K562 (cell line): ENCODE data around the gene GLE1. TPM values are rescaled to one million over a fixed set of nuclear protein-coding genes. Genes with fewer than 3 reads are reported as not detected.

Experiments
- CTBP1 ChIP-seq: fragments of 450-650 bp; IDR thresholded peaks from 2 replicates; pipeline ENCODE4 v1.6.1; 2016; ENCODE audit warnings: borderline replicate concordance
- L3MBTL2 ChIP-seq: fragments of 450-650 bp; IDR thresholded peaks from 2 replicates; pipeline ENCODE4 v1.6.1; 2016; ENCODE audit warnings: mild to moderate bottlenecking, moderate library complexity
- MAFG ChIP-seq: fragments of 450-650 bp; conservative IDR thresholded peaks from 2 replicates; pipeline ENCODE4 v1.6.1; 2016; ENCODE audit warnings: missing genetic modification characterization, missing compliant biosample characterization
- NCOA4 ChIP-seq: fragments of 450-650 bp; IDR thresholded peaks from 2 replicates; pipeline ENCODE4 v1.6.1; 2018; ENCODE audit warnings: mild to moderate bottlenecking; ENCODE audit not compliant: partially characterized antibody
- NEUROD1 ChIP-seq: fragments of 150-350 bp; IDR thresholded peaks from 2 replicates; pipeline ENCODE4 v1.6.1; 2014; ENCODE audit warnings: borderline replicate concordance, low read length, low read depth; ENCODE audit not compliant: partially characterized antibody
- NFYB ChIP-seq: IDR thresholded peaks from 2 replicates; pipeline ENCODE4 v1.6.1; 2011; ENCODE audit warnings: mild to moderate bottlenecking, moderate library complexity; ENCODE audit not compliant: insufficient read length; ENCODE audit errors: extremely low read depth
- NUFIP1 ChIP-seq: fragments of 450-650 bp; IDR thresholded peaks from 2 replicates; pipeline ENCODE4 v1.6.1; 2018; ENCODE audit not compliant: partially characterized antibody
- PHF8 ChIP-seq: fragments of 200-600 bp; sonication (generic); IDR thresholded peaks from 2 replicates; pipeline ENCODE4 v1.6.1; 2012; ENCODE audit warnings: mixed run types, mild to moderate bottlenecking, inconsistent platforms, low read length, moderate library complexity, borderline replicate concordance
- SRSF7 ChIP-seq: fragments of 200-400 bp; formaldehyde crosslinking; optimal IDR thresholded peaks from 2 replicates; pipeline ENCODE3; 2017; ENCODE audit warnings: mild to moderate bottlenecking, low read depth, low read length
- TAF9B ChIP-seq: fragments of 450-650 bp; IDR thresholded peaks from 2 replicates; pipeline ENCODE4 v1.6.1; 2018; ENCODE audit warnings: mild to moderate bottlenecking; ENCODE audit not compliant: partially characterized antibody
- TBP ChIP-seq: optimal IDR thresholded peaks from 2 replicates; pipeline ENCODE3; 2011; ENCODE audit warnings: low read depth, low read length, improper control_type of control experiment
- U2AF1 ChIP-seq: fragments of 200-400 bp; formaldehyde crosslinking; optimal IDR thresholded peaks from 2 replicates; pipeline ENCODE3; 2017; ENCODE audit warnings: mild to moderate bottlenecking, low read depth, low read length, moderate library complexity
- ZBTB11 ChIP-seq, 3 experiments: fragments of 200-800 bp in 1 of 3; fragments of 250-450 bp in 1 of 3; fragments of 450-650 bp in 1 of 3; sonication (Bioruptor Pico) in 1 of 3; sonication (Bioruptor generic) in 1 of 3; formaldehyde crosslinking in 1 of 3; IDR thresholded peaks; 2 replicates each; pipeline versions ENCODE4 v1.6.1 to v1.8.0; 2016 to 2022; ENCODE audit warnings: mild to moderate bottlenecking in 2 of 3, missing genetic modification characterization in 2 of 3, missing compliant biosample characterization in 1 of 3, moderate library complexity in 1 of 3
- ZBTB7A ChIP-seq: IDR thresholded peaks from 2 replicates; pipeline ENCODE4 v1.6.1; 2011; ENCODE audit warnings: low read depth, mild to moderate bottlenecking, low read length, moderate library complexity, borderline replicate concordance; ENCODE audit not compliant: control insufficient read depth
- ZEB2 ChIP-seq: fragments of 450-650 bp; IDR thresholded peaks from 2 replicates; pipeline ENCODE4 v1.6.1; 2016
- ZKSCAN1 ChIP-seq: fragments of 150-350 bp; IDR thresholded peaks from 2 replicates; pipeline ENCODE4 v1.6.1; 2016; ENCODE audit warnings: low read depth, low read length
- ZNF282 ChIP-seq: sonication (generic); formaldehyde crosslinking; IDR thresholded peaks from 2 replicates; pipeline ENCODE4 v1.8.1; 2023; ENCODE audit warnings: missing genetic modification reagents
- ZNF311 ChIP-seq: fragments of 250-450 bp; sonication (Bioruptor Pico); IDR thresholded peaks from 2 replicates; pipeline ENCODE4 v1.4.0; 2020; ENCODE audit warnings: mild to moderate bottlenecking, moderate library complexity
- polyA plus RNA-seq, 8 experiments: library from polyadenylated mRNA; depleted of rRNA in 4 of 8; stranded (reverse) in 5 of 8; unstranded in 3 of 8; fragments of >200 nt; fragmentation: Nextera tagmentation in 2 of 8; fragmentation: Illumina TruSeq in 1 of 8; extraction: Ambion mirVana in 2 of 8; extraction: Trizol in 1 of 8; gene quantifications; 2 replicates each; pipeline versions ENCODE4 v1.2.1 to v1.2.3, GENCODE V29; 2011 to 2014; ENCODE audit warnings: inconsistent platforms in 1 of 8, missing spikeins in 1 of 8
- total RNA-seq, 7 experiments: library from RNA; depleted of rRNA in 6 of 7; stranded (reverse); fragments of >200 nt in 6 of 7; fragmentation: Illumina TruSeq in 2 of 7; extraction: Trizol in 2 of 7; gene quantifications; 2 replicates each; pipeline versions ENCODE4 v1.2.1 to v1.2.3, GENCODE V29; 2011 to 2021; ENCODE audit warnings: low replicate concordance in 1 of 7
- TF ChIP-seq, protein P1 (sequence below): IDR thresholded peaks from 3 replicates; pipeline ENCODE4 v1.6.1; 2011; ENCODE audit warnings: borderline replicate concordance, mild to moderate bottlenecking, moderate library complexity; ENCODE audit not compliant: insufficient read length; ENCODE audit errors: extremely low read depth
- TF ChIP-seq, protein P2 (sequence below): fragments of 450-650 bp; IDR thresholded peaks from 2 replicates; pipeline ENCODE4 v1.6.1; 2016

The GLE1 gene
- total and polyA plus RNA-seq, 9 of the 15 experiments (the other 6 are each of a cell fraction or from before 2014, with no cell fraction given): 15.9 to 44.8 (median 37.6) TPM

DNA sequence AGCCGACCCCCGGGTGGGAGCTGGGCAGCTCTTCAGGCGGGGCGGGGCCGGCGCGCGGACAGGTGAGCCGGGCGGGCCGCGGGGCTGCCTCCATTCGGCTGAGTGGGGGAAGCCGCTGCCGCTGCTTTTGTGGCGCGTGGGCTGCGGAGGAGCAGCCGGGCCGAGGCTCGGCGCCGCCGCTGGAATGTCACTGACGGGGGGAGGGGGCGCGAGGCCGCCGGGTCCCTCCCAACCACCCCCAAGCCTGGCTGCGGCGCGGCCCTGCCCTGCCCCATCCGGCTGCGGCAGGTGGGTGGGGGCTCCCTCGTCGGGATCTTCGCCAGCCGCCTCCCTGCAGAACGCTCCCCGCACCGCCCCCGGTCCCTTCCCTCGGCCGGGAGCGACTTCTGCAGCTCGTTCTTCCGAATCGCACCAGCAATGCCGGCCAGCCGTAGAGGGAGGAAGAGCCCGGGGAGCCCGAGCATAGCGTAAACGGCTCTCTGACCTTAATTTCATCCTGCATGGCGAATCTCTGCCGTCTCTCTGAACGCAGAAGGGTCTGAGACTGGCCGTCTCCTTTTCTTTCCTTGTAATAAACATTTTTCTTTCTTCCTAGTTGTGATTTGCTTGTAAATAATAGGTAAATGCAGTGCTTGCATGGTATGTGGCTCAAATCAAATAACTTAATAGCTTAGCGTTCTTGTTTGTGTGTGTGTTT lies 48.4 kb downstream of the GLE1 start (continued):
- TF ChIP-seq PHF8 (no peak), NFYB (no peak), NEUROD1 (no peak), ZBTB7A (peak; percentile 50; the same call in 1 of the 2 replicates), ZNF311 (no peak), NCOA4 (no peak), NUFIP1 (no peak), MAFG (tag) (no peak), L3MBTL2 (peak; percentile 42; the same call in 1 of the 2 replicates), ZBTB11 (CRISPR knock-in tag; IDR thresholded peaks at IDR 0.05) (0 out of 6 replicates have a peak, but pooled peaks of 1 of the 3 experiments have one; percentile 3), TAF9B (no peak), CTBP1 (no peak; the same call in 1 of the 2 replicates), SRSF7 (peak; percentile 23), ZKSCAN1 (no peak), ZEB2 (no peak), TBP (no peak), ZNF282 (0 out of 2 replicates have a peak, but pooled peaks have one; percentile 82), U2AF1 (no peak)
- TF ChIP-seq, protein P1, sequence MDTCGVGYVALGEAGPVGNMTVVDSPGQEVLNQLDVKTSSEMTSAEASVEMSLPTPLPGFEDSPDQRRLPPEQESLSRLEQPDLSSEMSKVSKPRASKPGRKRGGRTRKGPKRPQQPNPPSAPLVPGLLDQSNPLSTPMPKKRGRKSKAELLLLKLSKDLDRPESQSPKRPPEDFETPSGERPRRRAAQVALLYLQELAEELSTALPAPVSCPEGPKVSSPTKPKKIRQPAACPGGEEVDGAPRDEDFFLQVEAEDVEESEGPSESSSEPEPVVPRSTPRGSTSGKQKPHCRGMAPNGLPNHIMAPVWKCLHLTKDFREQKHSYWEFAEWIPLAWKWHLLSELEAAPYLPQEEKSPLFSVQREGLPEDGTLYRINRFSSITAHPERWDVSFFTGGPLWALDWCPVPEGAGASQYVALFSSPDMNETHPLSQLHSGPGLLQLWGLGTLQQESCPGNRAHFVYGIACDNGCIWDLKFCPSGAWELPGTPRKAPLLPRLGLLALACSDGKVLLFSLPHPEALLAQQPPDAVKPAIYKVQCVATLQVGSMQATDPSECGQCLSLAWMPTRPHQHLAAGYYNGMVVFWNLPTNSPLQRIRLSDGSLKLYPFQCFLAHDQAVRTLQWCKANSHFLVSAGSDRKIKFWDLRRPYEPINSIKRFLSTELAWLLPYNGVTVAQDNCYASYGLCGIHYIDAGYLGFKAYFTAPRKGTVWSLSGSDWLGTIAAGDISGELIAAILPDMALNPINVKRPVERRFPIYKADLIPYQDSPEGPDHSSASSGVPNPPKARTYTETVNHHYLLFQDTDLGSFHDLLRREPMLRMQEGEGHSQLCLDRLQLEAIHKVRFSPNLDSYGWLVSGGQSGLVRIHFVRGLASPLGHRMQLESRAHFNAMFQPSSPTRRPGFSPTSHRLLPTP: no peak
- TF ChIP-seq, protein P2, sequence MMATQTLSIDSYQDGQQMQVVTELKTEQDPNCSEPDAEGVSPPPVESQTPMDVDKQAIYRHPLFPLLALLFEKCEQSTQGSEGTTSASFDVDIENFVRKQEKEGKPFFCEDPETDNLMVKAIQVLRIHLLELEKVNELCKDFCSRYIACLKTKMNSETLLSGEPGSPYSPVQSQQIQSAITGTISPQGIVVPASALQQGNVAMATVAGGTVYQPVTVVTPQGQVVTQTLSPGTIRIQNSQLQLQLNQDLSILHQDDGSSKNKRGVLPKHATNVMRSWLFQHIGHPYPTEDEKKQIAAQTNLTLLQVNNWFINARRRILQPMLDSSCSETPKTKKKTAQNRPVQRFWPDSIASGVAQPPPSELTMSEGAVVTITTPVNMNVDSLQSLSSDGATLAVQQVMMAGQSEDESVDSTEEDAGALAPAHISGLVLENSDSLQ: no peak
